ENCODE results near the gene OR10T2. TPM values are rescaled to one million over a fixed set of nuclear protein-coding genes. Genes with fewer than 3 reads are reported as not detected.
"Not testable (repeated sequence)": the region's sequence is repeated elsewhere in the genome, so short reads cannot be mapped to it uniquely, and the experiment has no call there.

Gene OR10T2
- total RNA-seq, 2 donors from 2014 or later, result not detected

DNA sequence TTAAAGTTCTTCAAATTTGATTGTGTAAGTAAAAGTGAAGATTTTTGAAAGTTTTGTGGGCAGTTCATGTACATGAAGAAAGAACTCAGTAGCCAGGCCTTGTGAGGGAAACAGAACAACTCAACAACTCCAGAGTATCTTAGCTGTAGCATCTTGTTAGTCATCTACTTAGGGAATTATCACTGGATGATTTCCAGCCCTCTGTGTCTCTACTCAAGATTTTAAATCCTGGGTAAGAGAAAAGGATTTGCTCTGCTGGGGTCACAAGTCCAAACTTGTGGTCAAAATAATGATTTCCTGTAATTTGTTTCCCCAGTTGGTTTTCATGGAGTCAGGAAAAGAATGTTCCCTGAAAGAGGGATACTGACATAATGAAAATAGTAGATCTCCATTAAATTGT lies 8.2 kb downstream of the OR10T2 start:
- no peak overlapping the region for H3K4me3 Mint-ChIP-seq
- no peaks in the 10 kb centered on the region for H3K27me3 Mint-ChIP-seq (ENCODE audit: low read depth)
- no peaks in the 10 kb centered on the region for H3K36me3 Mint-ChIP-seq (ENCODE audit: insufficient read depth in 2 of 2)
- no peaks in the 10 kb centered on the region for H3K4me1 Mint-ChIP-seq (ENCODE audit: low read depth)
- DNase-seq, result no peak
- no peak overlapping the region for H3K27ac Mint-ChIP-seq
- ATAC-seq (replicated peaks in 1 of 2), result no peak
- no peaks in the 10 kb centered on the region for H3K9me3 Mint-ChIP-seq

DNA sequence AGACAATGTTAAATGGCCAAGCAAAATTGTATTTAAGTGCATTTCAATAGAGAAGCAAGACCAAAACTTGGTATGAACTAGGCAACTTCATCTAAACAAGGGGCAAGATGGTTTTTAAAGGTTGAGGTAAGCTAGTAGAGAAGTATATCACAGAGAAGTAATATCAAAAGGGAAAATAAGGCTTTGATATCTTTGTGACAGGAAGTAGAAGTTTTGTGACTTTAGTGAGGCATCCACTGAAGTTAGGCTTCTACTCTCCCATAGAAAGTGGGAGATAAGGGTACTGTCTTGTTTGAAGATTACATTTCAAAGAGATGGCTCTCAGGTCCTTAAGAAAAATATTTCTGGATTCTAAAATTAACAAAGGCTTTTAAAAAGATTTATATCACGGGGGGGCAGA lies 8.9 kb downstream of the OR10T2 start:
- ATAC-seq (replicated peaks in 1 of 2), result no peak
- Mint-ChIP-seq H3K27ac (no peak overlapping the region), H3K9me3 (peaks cover 0 to 2% of the 10 kb centered on the region in 2 donors), H3K4me1 (ENCODE audit: low read depth) (no peaks in the 10 kb centered on the region), H3K36me3 (ENCODE audit: insufficient read depth in 2 of 2) (no peaks in the 10 kb centered on the region), H3K27me3 (ENCODE audit: low read depth) (no peaks in the 10 kb centered on the region), H3K4me3 (no peak overlapping the region)
- no peak for DNase-seq

DNA sequence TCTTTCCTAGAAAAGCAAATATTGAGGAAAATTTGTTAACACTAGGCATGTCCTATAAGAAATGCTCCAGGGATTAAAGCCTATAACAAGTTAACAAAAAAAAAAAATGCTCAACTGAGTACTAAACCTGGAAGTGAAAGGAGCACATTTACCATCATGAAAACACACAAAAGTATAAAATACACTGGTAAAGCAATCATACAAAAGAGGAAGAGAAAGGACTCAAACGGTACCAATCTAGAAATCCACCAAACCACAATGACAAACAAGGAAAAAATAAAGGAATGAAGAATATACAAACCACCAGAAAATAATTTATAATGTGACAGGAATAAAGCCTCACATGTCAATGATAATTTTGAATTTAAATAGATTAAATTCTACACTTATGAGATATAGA lies 24.4 kb downstream of the OR10T2 start:
- H3K27me3 Mint-ChIP-seq (ENCODE audit: low read depth), result peaks cover 25% of the 10 kb centered on the region
- H3K4me1 Mint-ChIP-seq (ENCODE audit: low read depth), result peaks cover 13% of the 10 kb centered on the region

DNA sequence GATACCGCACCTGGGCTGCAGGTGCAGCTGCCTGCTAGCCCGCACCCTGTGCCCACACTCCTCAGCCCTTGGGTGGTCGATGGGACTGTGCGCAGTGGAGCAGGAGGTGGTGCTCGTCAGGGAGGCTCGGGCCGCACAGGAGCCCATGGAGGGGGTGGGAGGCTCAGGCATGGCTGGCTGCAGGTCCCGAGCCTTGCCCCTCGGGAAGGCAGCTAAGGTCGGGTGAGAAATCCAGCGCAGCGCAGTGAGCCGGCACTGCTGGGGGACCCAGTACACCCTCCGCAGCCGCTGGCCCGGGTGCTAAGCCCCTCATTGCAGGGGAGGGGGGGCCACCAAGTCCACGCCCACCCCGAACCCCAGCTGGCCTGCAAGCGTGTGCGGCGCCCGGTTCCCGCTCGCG lies 25.2 kb downstream of the OR10T2 start:
- peaks cover 13% of the 10 kb centered on the region for H3K4me1 Mint-ChIP-seq (ENCODE audit: low read depth)
- not testable (repeated sequence) for ATAC-seq (replicated peaks in 1 of 2)

More for the DNA sequence above, 24.4 kb downstream of the OR10T2 start:
- no peak overlapping the region for H3K4me3 Mint-ChIP-seq
- H3K36me3 Mint-ChIP-seq (ENCODE audit: insufficient read depth in 2 of 2), result peaks cover 3 to 5% of the 10 kb centered on the region in 2 donors
- ATAC-seq (replicated peaks in 1 of 2), result no peak
- peaks cover 1 to 3% of the 10 kb centered on the region in 2 donors for H3K9me3 Mint-ChIP-seq
- DNase-seq, result no peak
- no peak overlapping the region for H3K27ac Mint-ChIP-seq

DNA sequence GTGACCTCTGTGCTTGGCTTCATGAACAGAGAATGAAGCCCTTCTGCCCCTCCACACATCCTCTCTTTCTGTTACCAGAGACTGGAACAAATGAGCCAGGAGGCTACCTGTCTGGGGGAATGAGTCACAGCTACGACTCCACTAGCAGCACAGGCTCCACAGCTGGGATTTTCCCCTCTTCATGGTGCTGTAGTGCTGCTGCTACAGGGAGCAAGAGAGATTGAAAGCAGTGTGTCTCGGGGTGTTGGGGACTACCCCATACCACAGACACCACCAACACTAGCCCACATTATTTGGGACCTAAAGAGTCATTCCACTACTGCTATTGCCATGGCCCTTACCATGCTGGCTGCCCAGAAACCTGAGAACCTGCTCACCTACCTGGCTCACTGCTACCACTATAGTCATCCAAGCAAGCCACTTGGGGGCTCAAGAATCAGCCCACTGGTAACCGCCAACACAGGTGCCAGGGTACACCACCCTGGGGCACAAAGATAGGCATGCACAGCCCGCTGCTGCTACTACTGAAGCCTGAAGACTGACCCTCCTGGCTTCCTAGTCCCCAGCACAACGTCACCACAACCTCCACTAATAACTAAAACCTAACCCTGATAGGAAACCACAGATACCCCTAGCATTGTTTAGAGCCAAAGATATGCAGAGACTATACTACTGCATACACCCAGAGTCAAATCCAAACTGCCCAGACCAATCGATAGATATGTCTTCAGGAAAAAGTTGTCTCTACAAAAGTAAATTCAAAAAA lies 27.9 kb downstream of the OR10T2 start:
- H3K27ac Mint-ChIP-seq, result no peak overlapping the region
- ATAC-seq (replicated peaks in 1 of 2), result peak; percentile 99
- H3K27me3 Mint-ChIP-seq (ENCODE audit: low read depth), result peaks cover 30% of the 10 kb centered on the region

More for the DNA sequence above, 25.2 kb downstream of the OR10T2 start:
- H3K27ac Mint-ChIP-seq; H3K4me3 Mint-ChIP-seq; H3K36me3 Mint-ChIP-seq (ENCODE audit: insufficient read depth in 2 of 2); DNase-seq; H3K9me3 Mint-ChIP-seq: not testable (repeated sequence)
- H3K27me3 Mint-ChIP-seq (ENCODE audit: low read depth), result peaks cover 28% of the 10 kb centered on the region

DNA sequence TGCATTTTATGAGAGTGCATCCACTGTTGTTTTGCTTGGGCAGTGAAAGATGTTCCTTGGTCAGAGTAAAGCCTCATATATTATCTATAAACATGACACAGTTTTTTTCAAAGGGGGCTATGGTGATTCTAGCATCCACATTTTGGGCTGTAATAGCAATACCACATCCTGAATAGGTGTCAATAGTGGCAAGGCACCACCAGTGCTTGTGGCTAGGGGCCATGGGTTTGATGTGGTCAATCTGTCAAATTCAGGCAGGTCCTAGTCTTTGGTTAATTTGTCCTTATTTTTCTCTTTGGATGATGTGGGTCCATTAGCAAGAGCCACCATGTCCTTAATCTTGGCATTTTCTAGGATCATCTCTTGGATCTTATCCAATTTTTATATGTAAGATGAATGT lies 32.5 kb downstream of the OR10T2 start:
- peaks cover 25% of the 10 kb centered on the region for H3K27me3 Mint-ChIP-seq (ENCODE audit: low read depth)
- H3K4me1 Mint-ChIP-seq (ENCODE audit: low read depth), result peaks cover 12% of the 10 kb centered on the region
- H3K9me3 Mint-ChIP-seq, result peaks cover 0 to 5% of the 10 kb centered on the region in 2 donors
- DNase-seq (no peak), ATAC-seq (replicated peaks in 1 of 2) (no peak)
- H3K36me3 Mint-ChIP-seq (ENCODE audit: insufficient read depth in 2 of 2), result peaks cover 0 to 3% of the 10 kb centered on the region in 2 donors
- no peak overlapping the region for H3K4me3 Mint-ChIP-seq
- no peak overlapping the region for H3K27ac Mint-ChIP-seq

More for the DNA sequence above, 27.9 kb downstream of the OR10T2 start:
- H3K4me3 Mint-ChIP-seq, result no peak overlapping the region
- DNase-seq, result peak; percentile 36 to 71
- peaks cover 1 to 3% of the 10 kb centered on the region in 2 donors for H3K9me3 Mint-ChIP-seq
- H3K4me1 Mint-ChIP-seq (ENCODE audit: low read depth), result peaks cover 13% of the 10 kb centered on the region
- H3K36me3 Mint-ChIP-seq (ENCODE audit: insufficient read depth in 2 of 2), result peaks cover 3 to 5% of the 10 kb centered on the region in 2 donors

DNA sequence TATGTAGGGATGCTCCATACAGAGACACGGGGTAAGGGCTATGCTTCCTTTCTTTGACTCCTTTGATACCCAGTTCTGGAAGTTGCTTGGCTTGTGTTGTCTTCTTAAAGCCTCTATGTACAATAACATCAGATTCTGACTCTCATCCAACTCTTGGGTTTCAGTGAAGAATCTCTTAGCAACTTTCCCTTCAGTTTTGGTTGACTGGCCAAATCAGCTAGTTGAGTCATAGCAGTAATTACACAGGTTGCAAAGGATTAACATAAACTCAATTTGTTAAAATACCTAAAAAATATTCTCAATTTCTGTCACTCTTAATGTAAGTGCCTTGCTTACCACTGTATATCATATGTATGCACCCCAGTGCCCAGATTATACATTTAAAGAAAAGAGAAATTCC lies 36.3 kb downstream of the OR10T2 start:
- no peak overlapping the region for H3K4me3 Mint-ChIP-seq
- peaks cover 18% of the 10 kb centered on the region for H3K27me3 Mint-ChIP-seq (ENCODE audit: low read depth)
- peaks cover 0 to 2% of the 10 kb centered on the region in 2 donors for H3K9me3 Mint-ChIP-seq
- no peak for DNase-seq
- no peaks in the 10 kb centered on the region for H3K4me1 Mint-ChIP-seq (ENCODE audit: low read depth)
- H3K27ac Mint-ChIP-seq, result no peak overlapping the region
- no peak for ATAC-seq (replicated peaks in 1 of 2)
- H3K36me3 Mint-ChIP-seq (ENCODE audit: insufficient read depth in 2 of 2), result no peaks in the 10 kb centered on the region

DNA sequence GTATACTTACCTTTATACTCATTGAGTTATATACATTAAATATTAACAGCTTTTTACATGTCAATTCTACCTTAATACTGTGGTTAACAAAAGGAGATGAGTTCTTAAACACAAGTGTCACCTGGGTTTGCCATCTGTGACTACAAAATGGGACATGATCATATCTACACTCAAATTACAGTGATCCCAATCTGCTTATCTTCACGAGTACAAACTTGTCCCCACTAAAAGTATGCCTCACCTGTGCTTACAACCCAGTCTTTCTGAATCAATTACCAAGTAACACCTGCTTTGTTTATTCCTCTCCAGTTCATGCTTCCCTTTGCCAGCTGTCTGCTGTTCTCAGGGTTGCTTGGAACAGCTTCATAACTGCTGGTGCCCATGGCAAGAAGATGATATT lies 36.8 kb downstream of the OR10T2 start:
- Mint-ChIP-seq H3K27me3 (ENCODE audit: low read depth) (peaks cover 17% of the 10 kb centered on the region), H3K36me3 (ENCODE audit: insufficient read depth in 2 of 2) (no peaks in the 10 kb centered on the region), H3K4me1 (ENCODE audit: low read depth) (no peaks in the 10 kb centered on the region), H3K4me3 (no peak overlapping the region), H3K27ac (no peak overlapping the region), H3K9me3 (peaks cover 0 to 2% of the 10 kb centered on the region in 2 donors)
- DNase-seq, result no peak
- no peak for ATAC-seq (replicated peaks in 1 of 2)

DNA sequence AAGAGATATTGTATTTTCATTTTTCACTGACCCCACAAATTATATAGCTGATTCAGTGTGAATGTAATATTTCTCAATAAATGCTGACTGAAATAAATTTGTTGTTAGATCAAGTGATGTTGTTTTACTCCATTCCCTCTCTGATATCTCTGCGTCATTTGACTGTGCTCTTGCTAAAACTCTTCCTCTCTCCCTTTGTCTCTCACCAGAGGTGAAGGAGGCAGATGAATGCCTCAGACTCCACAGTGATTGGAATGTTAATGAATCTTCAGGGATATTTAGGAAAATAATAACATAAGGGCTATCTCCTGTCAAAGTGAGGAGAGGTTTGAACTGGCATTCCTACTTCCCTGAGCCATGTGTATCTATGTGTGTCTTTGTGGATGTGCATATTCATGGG lies 41.8 kb downstream of the OR10T2 start:
- Mint-ChIP-seq H3K27ac (no peak overlapping the region), H3K4me3 (no peak overlapping the region), H3K4me1 (ENCODE audit: low read depth) (no peaks in the 10 kb centered on the region), H3K36me3 (ENCODE audit: insufficient read depth in 2 of 2) (no peaks in the 10 kb centered on the region), H3K9me3 (peaks cover 0 to 2% of the 10 kb centered on the region in 2 donors), H3K27me3 (ENCODE audit: low read depth) (peaks cover 43% of the 10 kb centered on the region)
- ATAC-seq (replicated peaks in 1 of 2) (no peak), DNase-seq (no peak)

DNA sequence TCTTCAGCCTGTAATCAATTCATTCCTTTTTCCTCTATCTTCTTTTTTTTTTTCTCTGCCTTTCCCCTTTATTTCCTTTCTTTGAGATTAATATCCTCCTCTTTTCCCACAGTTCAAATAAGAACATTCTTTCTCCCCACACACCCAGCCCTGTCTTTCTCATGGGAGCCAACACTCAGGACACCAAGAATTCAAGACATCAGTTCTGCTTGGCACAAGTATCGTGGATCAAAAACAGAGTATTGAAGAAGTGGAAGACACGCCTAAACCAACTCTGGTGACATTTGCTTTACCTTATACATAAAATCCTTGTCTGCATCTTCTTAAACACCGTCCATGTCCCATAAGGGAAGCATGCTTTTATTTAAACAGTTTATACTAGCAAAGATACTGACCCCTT lies 42.6 kb downstream of the OR10T2 start:
- H3K36me3 Mint-ChIP-seq (ENCODE audit: insufficient read depth in 2 of 2), result no peaks in the 10 kb centered on the region
- H3K4me3 Mint-ChIP-seq, result no peak overlapping the region
- H3K9me3 Mint-ChIP-seq, result no peaks in the 10 kb centered on the region

DNA sequence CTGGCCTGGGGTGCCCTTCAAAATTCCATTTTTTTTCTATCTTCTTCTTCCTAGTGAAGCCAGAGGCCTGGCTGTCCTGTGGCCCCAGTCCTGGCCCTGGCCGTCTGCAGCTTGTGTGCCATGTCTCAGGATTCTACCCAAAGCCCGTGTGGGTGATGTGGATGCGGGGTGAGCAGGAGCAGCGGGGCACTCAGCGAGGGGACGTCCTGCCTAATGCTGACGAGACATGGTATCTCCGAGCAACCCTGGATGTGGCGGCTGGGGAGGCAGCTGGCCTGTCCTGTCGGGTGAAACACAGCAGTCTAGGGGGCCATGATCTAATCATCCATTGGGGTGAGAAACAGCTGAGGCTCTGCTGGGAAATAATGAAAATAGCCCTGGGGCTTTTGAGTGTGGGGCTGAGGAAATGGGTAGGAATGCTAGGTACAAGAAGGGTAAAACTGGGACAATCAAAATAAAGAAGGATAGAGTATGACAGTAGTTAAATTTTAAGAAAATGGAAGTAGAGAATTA lies 43.4 kb downstream of the OR10T2 start:
- H3K4me1 Mint-ChIP-seq (ENCODE audit: low read depth), result no peaks in the 10 kb centered on the region
- no peaks in the 10 kb centered on the region for H3K9me3 Mint-ChIP-seq
- DNase-seq, result no peak
- no peaks in the 10 kb centered on the region for H3K36me3 Mint-ChIP-seq (ENCODE audit: insufficient read depth in 2 of 2)
- H3K27ac Mint-ChIP-seq, result no peak overlapping the region
- no peak overlapping the region for H3K4me3 Mint-ChIP-seq
- H3K27me3 Mint-ChIP-seq (ENCODE audit: low read depth), result peaks cover 43% of the 10 kb centered on the region
- ATAC-seq (replicated peaks in 1 of 2), result no peak

More for the DNA sequence above, 42.6 kb downstream of the OR10T2 start:
- ATAC-seq (replicated peaks in 1 of 2), result no peak
- peaks cover 43% of the 10 kb centered on the region for H3K27me3 Mint-ChIP-seq (ENCODE audit: low read depth)
- H3K27ac Mint-ChIP-seq, result no peak overlapping the region
- H3K4me1 Mint-ChIP-seq (ENCODE audit: low read depth), result no peaks in the 10 kb centered on the region
- DNase-seq, result no peak

DNA sequence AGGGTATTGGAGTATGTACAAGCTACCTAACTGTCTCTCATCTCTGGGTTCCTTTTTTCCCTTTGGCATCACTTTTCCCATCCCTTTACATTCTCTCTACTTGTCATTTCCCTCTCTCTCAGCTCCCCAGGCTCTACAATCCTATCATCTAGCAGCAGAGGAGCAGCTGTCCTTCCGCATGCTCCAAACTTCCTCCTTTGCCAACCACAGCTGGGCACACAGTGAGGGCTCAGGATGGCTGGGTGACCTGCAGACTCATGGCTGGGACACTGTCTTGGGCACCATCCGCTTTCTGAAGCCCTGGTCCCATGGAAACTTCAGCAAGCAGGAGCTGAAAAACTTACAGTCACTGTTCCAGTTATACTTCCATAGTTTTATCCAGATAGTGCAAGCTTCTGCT lies 45.0 kb downstream of the OR10T2 start:
- Mint-ChIP-seq H3K36me3 (ENCODE audit: insufficient read depth in 2 of 2) (no peaks in the 10 kb centered on the region), H3K4me1 (ENCODE audit: low read depth) (no peaks in the 10 kb centered on the region), H3K4me3 (no peak overlapping the region), H3K9me3 (no peaks in the 10 kb centered on the region), H3K27me3 (ENCODE audit: low read depth) (peaks cover 36% of the 10 kb centered on the region), H3K27ac (no peak overlapping the region)
- DNase-seq (no peak), ATAC-seq (replicated peaks in 1 of 2) (no peak)

DNA sequence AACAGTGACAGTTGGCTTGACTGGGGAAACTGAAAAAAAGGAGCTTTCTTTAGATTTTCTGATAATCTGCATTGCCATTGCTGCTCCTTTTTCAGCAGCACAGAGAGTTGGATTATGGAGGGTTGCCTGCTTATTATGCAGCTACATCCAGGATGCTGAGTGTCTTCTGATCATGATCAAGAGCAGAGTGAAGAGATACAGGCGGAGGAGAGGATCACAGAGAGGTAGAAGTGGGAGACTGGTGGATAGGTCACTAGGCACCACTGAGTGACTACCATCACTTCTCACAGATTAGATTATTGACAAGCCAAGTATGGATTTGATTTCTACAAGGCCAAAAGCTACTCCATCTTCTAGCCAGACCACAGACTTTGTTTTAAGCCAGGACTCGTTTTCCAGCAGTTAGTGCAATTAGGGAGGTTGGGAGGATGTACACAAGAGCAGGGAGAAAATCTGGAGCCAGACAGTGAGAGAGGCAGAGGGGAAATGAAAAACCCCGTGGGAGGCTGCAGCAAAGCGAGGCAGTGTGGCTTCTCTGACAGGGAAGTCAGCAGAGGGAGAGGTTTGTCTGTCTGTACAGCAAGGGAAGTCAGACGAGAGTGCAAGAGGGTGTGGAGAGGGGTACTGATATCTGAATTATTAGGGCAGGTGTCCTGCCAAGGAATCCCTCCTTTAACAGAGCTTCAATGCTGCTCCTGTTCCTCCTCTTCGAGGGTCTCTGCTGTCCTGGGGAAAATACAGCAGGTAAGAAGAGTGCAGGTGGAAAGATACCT lies 45.8 kb downstream of the OR10T2 start, which contains the start of gene CD1E:
Gene CD1E, plus strand, starts transcription at position 592 of the 773 bp plus-strand sequence. Its CDS starts 95 bp downstream, at position 687.
- ATAC-seq (replicated peaks in 1 of 2) (no peak), DNase-seq (no peak)
- Mint-ChIP-seq H3K27ac (no peak within 1 kb of the TSS), H3K9me3 (no peaks in the 10 kb centered on the region), H3K27me3 (ENCODE audit: low read depth) (peaks cover 36% of the 10 kb centered on the region), H3K4me1 (ENCODE audit: low read depth) (no peaks in the 10 kb centered on the region), H3K4me3 (no peak within 1 kb of the TSS), H3K36me3 (ENCODE audit: insufficient read depth in 2 of 2) (no peaks in the 10 kb centered on the region)
